GM21360 (cell line): ENCODE data around the gene NR1H2.

Experiments
- ATAC-seq: cut with Tn5 transposase; IDR thresholded peaks from one replicate; pipeline ENCODE4 v1.9.1; 2021; ENCODE audit warnings: mild to moderate bottlenecking, moderate library complexity; ENCODE audit not compliant: unreplicated experiment

Gene NR1H2

DNA sequence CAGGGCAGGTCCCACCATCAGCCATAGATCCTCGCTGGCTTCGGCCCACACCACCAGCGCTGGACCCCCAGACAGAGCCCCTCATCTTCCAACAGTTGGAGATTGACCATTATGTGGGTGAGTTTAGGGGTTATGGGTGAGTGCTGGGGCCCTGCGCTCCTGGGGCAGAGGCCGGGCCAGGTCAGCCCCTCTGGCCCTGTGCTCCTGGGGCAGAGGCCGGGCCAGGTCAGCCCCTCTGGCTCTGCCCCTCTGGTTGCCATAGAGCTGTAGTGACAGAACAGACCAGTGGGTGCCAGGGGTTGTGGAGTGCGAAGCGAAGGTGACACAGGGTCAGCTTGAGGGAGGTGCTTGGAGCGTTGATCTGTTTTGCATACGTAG lies 23.1 kb downstream of the NR1H2 start:
- no peak for ATAC-seq

DNA sequence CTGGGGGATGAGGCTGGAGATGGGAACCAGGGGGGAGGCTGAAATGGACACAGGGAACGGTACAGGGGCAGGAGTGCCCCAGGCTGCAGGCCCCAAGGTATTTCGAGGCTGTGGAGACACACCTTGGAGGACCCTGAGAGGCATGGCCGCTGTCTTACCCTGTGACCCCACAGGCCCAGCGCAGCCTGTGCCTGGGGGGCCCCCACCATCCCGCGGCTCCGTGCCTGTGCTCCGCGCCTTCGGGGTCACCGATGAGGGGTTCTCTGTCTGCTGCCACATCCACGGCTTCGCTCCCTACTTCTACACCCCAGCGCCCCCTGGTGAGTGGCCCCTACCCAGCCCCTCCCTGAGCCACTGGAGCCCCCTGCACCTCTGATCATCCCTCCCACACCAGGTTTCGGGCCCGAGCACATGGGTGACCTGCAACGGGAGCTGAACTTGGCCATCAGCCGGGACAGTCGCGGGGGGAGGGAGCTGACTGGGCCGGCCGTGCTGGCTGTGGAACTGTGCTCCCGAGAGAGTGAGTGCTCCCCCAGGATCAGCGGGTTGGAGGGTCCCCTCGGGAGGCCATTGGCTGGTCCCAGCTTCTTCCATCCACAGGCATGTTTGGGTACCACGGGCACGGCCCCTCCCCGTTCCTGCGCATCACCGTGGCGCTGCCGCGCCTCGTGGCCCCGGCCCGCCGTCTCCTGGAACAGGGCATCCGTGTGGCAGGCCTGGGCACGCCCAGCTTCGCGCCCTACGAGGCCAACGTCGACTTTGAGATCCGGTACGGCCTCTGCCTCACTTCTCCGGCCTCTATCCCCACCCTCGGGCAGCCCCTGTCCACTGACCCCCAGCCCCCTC lies 25.6 kb downstream of the NR1H2 start:
- no peak for ATAC-seq

DNA sequence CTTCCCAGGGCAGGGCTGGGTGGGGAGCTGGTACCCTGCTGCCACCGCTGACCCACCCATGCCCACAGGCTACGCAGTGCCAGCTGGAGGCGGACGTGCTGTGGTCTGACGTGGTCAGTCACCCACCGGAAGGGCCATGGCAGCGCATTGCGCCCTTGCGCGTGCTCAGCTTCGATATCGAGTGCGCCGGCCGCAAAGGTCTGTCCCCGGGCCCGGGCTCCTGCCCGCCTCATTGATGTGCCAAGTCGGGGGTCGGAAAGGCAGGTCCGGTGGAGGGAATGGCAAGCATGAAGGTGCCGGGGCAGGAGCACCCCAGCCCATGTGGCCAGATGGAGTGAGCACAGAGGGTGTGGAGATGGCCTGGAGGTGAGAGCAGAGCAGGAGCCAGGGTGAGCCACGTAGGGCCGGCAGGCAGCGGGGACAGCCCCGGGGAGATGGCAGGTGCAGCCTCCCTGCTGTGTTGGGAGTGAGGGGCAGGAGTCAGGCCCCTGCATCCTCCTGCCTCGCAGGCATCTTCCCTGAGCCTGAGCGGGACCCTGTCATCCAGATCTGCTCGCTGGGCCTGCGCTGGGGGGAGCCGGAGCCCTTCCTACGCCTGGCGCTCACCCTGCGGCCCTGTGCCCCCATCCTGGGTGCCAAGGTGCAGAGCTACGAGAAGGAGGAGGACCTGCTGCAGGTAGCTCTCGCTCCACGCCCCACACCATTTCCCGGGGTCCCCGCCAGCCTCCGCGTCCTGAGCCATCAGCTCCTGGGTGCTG lies 26.5 kb downstream of the NR1H2 start:
- no peak for ATAC-seq

DNA sequence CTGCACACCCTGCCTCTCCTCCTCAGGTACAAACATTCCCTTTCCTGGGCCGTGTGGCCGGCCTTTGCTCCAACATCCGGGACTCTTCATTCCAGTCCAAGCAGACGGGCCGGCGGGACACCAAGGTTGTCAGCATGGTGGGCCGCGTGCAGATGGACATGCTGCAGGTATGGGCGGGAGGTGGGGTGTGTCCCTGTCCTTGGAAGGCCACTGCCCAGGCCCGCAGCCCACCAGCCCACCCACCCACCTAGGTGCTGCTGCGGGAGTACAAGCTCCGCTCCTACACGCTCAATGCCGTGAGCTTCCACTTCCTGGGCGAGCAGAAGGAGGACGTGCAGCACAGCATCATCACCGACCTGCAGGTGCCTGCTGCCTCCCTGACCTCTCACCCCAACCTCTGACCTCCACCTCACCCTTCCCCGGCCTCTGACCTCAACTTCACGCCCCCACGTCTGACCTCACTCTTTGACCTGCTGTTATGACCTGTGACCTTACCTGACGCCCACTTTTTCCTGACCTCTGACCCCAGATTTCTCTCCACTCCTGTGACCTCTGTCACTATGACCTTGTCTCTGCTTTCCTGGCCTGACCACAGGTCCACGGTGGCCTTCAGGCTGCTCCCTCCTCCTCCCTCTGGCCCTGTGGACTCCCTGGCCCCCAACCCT lies 30.0 kb downstream of the NR1H2 start:
- ATAC-seq = no peak

DNA sequence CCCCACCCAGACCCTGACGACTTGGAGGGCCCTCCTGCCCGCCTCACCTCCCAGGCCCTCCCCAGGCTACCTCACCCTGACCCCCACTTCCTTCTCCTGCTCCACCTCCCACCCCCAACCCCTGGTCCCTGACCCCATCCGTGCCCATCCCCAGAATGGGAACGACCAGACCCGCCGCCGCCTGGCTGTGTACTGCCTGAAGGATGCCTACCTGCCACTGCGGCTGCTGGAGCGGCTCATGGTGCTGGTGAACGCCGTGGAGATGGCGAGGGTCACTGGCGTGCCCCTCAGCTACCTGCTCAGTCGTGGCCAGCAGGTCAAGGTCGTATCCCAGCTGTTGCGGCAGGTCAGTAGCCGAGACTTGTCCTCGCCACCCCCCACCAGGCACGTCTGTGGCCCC lies 30.6 kb downstream of the NR1H2 start:
- no peak for ATAC-seq

DNA sequence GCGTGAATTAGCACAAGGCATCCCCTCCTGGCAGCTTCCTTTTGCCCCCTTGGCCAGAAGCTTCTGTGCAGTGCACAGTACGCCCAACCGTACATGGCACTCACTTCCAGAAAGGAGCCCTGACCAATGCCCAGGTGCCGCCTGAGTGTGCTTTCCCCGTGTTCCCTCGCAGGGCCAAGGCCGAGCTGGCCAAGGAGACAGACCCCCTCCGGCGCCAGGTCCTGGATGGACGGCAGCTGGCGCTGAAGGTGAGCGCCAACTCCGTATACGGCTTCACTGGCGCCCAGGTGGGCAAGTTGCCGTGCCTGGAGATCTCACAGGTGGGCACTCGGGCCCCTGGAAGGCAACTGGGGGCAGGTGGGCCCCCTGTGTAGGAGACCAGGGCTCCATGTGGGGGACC lies 33.1 kb downstream of the NR1H2 start:
- ATAC-seq = no peak

DNA sequence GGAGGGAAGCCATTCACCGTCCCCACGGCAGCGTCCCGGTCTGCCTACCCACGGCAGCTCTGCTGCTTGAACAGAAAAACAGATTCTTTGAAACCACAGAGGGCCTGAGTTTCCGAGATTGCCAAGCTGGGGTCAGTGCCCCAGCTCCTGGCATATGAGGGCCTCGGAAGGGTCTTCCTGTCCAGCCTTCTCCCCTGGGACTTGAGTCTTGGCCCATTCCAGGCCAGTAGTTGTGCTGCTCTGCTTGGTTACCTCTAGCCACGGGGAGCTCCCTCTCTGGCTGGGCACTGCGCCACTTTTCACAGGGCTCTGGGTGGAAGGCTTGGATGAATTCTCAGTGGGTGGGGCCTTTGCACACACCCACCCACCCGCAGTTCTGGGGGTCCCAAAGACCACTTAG lies 33.9 kb downstream of the NR1H2 start:
- ATAC-seq = no peak

DNA sequence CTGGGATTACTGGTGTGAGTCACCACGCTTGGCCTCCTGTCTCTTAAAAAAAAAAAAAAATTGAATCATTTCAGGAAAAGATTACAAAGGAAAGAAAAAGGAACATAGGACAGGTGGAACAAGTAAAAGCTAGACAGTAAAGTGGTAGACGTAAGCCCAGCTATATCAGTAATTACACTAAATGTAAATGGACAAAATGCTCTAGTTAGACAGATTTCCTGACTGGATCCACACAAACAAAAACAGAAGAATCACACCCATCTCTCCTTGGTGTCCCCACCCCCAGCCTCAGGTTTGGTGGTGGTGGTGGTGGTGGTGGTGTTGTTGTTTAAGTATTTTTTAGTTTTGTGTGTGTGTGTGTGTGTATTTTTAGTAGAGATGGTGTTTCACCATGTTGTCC lies 36.2 kb downstream of the NR1H2 start:
- ATAC-seq = no peak

DNA sequence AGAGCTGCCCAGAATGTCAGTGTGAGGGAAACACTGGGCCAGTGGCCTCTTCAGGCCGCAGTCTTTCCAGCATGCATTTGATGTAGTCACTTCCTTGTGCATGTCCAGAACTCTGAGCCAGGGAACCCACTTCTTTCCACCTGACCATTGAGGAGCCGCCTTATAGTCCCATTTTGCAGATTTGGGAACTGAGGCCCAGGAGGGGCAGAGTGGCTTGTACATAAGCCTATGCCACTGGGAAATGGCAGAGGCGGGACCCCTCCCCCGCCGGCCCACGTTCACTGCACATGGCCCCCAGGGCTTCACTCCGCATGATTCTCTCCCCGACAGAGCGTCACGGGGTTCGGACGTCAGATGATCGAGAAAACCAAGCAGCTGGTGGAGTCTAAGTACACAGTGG lies 36.8 kb downstream of the NR1H2 start:
- no peak for ATAC-seq

DNA sequence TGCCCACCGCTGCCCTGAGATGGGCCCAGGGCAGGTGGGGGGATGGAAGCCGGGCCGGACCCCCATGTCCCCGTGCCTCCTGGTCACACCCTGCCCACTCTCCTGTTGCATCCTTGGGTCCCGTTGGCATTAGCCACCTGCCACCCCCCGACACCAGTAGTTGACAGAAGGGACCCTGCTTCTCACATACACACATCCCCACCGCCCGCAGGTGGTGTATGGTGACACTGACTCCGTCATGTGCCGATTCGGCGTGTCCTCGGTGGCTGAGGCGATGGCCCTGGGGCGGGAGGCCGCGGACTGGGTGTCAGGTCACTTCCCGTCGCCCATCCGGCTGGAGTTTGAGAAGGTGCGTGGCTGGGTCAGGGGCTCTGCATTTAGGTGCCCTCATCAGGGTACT lies 37.3 kb downstream of the NR1H2 start:
- ATAC-seq = no peak

DNA sequence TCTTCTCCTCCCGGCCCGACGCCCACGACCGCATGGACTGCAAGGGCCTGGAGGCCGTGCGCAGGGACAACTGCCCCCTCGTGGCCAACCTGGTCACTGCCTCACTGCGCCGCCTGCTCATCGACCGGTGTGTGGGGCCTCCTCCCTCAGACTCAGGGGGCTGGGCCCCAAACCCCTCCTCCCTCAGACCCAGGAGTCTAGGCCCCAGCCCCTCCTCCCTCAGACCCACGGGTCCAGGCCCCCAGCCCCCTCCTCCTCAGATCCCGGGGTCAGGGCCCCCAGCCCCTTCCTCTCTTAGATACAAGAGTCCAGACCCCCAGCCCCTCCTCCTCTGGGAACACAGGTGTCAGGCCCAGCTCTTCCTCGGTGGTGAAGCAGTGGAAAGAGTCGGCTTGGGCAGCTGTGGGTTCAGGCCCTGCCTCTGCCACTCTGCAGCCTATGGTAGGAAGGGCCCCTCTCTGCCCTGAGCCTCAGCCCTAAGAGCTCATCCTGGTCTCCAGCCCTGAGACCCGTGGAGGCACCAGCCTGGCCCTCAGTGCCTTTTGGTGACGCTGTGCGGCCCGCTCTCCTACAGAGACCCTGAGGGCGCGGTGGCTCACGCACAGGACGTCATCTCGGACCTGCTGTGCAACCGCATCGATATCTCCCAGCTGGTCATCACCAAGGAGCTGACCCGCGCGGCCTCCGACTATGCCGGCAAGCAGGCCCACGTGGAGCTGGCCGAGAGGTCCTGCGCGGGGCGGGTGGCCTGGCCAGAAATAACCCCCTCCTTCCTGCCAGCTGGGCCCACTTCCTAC lies 38.8 kb downstream of the NR1H2 start:
- ATAC-seq = peak; percentile 13

DNA sequence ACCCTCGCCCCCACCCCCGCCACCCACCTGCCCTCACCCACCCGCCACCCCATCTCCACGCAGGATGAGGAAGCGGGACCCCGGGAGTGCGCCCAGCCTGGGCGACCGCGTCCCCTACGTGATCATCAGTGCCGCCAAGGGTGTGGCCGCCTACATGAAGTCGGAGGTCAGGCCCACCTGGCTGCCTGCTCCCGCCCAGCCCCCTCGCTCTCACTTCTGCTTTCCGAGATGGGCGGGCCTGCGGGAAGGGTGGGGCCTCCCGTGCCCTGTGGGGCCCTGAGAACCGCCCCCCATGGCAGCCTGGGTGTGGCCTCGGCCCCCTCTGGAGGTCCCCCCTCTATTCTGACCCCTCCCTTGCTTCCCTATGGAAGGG lies 39.4 kb downstream of the NR1H2 start:
- peak; percentile 32 for ATAC-seq

DNA sequence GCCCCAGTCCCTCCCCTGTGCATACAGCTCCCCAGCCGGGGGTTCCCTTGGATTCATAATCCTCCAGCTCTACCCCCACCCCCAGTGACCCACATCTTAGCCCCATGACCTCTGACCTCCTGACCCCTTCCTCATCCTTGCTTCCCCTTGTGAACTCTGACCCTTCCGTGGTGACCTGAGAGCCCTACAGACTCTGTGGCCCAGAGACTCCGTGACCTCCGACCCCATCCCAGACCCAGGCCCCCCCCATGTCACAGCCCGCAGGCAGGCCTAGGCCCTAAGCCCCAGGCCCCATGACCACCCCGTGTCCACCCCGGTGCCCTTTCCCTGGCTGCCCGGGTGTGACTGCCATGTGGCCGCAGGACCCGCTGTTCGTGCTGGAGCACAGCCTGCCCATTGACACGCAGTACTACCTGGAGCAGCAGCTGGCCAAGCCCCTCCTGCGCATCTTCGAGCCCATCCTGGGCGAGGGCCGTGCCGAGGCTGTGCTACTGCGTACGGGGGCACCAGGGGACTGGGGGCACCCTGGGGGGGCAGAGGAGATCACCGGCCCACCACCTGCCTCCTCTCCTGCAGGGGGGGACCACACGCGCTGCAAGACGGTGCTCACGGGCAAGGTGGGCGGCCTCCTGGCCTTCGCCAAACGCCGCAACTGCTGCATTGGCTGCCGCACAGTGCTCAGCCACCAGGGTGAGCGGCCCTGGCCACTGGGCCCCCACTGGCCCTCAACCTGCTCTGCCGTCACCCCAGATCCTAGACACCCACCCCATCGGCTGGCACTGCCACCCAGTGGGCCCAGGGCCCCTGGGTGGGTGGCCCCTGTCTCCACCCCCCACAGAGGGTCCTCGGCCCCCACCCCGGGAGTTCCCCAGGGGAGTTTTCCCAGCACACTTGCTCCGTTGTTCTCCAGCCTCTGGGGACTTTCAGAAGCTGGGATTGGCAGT lies 40.0 kb downstream of the NR1H2 start:
- ATAC-seq = no peak

DNA sequence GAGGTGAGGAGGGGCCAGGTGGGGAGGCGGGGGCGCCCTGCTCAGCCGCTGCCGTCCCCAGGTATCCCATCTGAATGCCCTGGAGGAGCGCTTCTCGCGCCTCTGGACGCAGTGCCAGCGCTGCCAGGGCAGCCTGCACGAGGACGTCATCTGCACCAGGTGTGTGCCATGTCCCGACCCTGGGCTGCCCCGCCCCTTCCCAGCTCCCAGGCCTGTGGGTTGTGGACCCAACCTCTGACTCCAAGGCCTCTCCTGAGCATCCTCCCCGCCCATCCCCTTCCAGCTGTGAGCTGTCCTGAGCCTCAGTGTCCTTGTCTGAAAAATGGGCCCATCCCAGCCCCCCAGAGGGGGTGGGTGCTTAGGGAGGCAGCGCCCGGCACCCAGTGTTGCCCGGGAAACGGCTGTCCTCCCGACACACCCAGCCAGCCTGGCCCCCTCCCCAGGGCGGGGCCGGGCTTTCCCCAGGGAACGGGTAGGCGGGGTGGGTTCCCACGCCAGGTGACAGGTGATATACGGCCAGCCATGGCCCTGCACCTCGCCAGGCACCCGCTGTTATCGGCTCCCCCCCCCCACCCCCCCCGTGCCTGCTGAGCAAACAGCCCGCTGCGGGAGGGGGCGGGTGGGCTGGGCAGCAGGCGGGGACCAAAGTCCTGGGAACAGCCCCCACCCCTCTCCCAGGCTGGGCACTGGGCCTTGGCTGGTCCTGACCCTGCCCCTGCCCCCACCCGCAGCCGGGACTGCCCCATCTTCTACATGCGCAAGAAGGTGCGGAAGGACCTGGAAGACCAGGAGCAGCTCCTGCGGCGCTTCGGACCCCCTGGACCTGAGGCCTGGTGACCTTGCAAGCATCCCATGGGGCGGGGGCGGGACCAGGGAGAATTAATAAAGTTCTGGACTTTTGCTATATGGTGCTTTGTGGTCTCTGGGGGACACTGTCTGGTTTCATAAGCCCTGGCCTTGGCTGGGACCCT lies 41.1 kb downstream of the NR1H2 start:
- no peak for ATAC-seq

DNA sequence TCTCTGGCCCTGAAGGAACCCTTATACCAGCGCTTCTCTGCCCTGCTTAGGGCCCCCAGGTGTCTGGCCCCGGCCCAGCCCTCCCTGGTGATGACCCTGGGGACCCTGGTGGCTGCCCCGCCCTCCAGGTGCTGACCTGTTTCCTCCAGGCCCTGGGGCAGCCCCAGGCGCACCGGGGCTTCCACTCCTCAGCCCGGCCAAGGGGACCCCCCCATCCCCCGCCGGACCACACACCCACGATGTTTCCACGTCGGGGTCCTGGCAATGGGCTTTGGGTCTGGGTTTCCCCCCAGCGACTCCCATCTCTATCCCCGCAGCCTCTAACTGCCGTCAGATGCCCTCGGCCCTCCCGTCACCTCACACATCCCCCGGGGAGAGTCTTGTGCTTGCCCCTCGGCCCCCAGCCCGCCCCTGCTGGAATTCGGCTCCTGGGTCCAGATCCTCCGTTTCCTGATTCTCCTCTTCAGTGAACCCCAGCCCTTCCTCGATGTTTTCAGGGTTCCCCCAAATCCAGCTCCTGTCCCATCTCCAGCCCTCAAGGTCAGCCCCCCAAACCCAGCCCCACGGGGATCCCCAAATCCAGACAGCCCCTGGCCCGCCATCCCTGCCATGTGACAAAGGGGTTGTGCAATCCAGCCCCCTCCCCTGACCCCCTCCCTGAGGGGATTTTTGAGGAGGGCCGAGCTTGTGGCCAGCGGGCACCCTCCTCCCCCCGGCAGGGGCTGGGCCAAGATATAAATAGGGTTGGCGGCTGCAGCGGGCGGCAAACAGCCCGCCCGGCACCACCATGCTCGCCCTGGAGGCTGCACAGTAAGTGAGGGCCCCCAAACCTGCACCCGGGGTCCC lies 42.1 kb downstream of the NR1H2 start, which contains the start of gene SPIB:
SPIB (plus strand) TSS at position 763 of the 846 bp plus-strand sequence; CDS start at position 788, 25 bp downstream.
- ATAC-seq = no peak

DNA sequence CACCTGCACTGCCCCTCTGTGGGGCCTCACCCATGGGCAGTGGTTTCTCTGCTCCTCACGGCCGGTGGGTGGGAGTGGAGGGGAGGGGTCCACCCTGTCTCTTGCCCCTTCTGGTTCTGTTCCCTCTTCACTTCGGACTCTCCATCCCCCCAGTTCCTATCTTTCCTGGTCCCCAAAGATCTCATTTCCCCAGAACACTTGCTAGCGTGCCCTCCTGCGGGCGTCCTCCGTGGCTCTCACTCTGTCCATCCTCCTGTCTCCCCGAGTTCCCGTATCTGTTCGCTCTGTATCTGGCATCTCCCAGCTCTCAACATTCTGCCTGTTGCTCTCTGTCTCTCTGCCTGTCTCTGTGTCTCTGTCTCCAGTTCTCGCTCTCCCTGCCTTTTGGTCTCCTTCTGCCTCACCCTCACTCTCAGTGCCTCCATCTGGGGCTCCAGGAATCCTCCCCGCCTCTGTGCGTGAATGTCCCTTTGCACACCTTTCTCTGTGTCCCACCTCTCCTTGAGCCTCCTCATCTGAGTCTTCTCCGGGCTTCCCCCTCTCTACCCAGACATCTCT lies 42.8 kb downstream of the NR1H2 start:
- ATAC-seq = no peak

DNA sequence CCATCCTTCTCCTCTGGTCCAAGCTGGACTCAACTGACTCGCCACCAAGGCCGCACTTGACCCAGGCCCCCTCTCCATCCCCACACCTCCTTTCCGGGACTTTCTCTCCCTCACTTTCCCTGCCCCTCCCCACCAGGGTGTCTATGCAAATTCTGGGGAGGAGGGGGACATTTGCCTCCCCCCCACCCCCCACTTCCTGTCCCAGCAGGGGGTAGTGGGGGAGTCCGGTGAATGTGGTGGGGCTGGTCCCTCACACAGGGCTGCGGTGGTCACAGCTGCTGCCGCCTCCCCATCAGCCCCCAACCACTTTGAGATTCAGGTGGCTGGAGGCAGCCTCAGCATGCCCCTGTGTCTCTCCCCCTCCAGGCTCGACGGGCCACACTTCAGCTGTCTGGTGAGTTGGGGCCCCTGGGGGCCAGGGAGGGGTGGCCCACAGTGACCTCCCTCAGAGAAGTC lies 43.4 kb downstream of the NR1H2 start:
- ATAC-seq = no peak
